Measurements from ENCODE around the gene FOXG1. TPM values are rescaled to one million over a fixed set of nuclear protein-coding genes. Genes with fewer than 3 reads are reported as not detected.
A peak's percentile ranks its signal among the peaks of the same experiment; 100 is the strongest.

The FOXG1 gene
- total and polyA plus RNA-seq, 2 donors from 2014 or later, result not detected

- TF ChIP-seq, protein P1, sequence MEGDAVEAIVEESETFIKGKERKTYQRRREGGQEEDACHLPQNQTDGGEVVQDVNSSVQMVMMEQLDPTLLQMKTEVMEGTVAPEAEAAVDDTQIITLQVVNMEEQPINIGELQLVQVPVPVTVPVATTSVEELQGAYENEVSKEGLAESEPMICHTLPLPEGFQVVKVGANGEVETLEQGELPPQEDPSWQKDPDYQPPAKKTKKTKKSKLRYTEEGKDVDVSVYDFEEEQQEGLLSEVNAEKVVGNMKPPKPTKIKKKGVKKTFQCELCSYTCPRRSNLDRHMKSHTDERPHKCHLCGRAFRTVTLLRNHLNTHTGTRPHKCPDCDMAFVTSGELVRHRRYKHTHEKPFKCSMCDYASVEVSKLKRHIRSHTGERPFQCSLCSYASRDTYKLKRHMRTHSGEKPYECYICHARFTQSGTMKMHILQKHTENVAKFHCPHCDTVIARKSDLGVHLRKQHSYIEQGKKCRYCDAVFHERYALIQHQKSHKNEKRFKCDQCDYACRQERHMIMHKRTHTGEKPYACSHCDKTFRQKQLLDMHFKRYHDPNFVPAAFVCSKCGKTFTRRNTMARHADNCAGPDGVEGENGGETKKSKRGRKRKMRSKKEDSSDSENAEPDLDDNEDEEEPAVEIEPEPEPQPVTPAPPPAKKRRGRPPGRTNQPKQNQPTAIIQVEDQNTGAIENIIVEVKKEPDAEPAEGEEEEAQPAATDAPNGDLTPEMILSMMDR (IDR thresholded peaks at IDR 0.05; ENCODE audit: borderline replicate concordance, extremely low read depth, insufficient read depth), result no peak
- peaks cover 75% of the 10 kb centered on the region for H3K27me3 ChIP-seq (ENCODE audit: control insufficient read depth, insufficient read depth, low read length)
- H3K4me3 ChIP-seq (ENCODE audit: low read length in 3 of 3), result no peak overlapping the region
- no peaks in the 10 kb centered on the region for H3K36me3 ChIP-seq (ENCODE audit: control insufficient read depth in 2 of 3, insufficient read depth in 3 of 3, low read length in 3 of 3)
- no peaks in the 10 kb centered on the region for H3K9me3 ChIP-seq (ENCODE audit: control insufficient read depth in 2 of 3, insufficient read depth in 1 of 3, low read length in 3 of 3)
- FAIRE-seq (no peak), DNase-seq (peak in 1 of 5 donors; percentile 10)
- H3K27ac ChIP-seq (ENCODE audit: low read depth in 2 of 2, low read length in 2 of 2), result no peak overlapping the region
- H3K4me1 ChIP-seq (ENCODE audit: control insufficient read depth in 2 of 3, insufficient read depth in 2 of 3, low read depth in 1 of 3, low read length in 3 of 3), result no peaks in the 10 kb centered on the region
- H3K9ac ChIP-seq (ENCODE audit: low read length in 3 of 3), result no peak overlapping the region
- intact Hi-C loops (cut with DNase I), result no loop called here
Measured at GRCh38 chr14:28782301-28782700, 15.7 kb downstream of the FOXG1 start.

- peaks cover 62% of the 10 kb centered on the region for H3K27me3 ChIP-seq (ENCODE audit: control insufficient read depth, insufficient read depth, low read length)
- DNase-seq (peak in 1 of 5 donors; percentile 10), FAIRE-seq (no peak)
Measured at GRCh38 chr14:28783664-28784063, 17.1 kb downstream of the FOXG1 start.

DNA sequence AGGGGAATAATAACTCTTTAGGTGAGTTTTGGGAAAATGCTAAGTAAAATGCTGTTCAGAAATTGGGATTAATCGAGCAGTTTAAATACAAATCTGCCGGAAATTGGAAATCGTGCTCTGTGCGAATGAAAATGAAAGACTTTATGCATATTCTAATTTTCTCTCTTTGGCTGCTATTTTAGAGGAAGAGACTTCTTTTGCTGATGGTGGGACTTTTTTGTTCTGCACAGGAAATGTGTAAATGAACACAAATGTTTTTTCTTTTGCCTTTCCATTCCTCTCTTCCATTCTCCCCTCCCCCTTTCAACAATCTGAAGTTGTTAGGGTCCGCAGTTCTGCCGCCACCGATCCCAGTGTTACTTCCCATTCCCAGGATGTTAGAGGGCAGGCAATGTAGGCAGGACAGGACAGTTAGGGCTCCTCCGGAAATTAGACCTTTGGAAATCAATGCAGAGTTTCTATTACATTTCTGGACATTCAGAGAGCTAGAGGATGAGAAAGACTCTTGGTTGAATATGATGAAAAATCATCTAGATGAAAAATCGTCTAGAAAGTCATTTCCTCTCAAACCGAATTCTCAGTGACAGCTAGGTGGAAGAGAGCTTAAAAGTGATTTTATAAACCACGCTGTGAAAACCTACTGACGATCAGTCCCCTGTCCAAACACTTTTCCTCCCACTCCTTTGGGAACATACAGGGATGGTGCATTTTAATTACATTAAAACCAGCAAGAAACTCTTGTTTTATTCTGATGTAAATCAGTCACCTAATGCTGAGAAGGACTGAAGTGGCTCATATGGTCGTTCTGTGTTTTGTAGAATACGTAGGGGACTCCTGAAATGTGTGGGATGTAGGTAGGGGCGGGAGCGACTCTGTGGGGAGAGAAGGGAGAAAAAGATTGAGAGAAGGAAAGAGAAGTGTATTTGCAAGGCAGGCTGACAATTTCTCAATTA, 17.8 kb downstream of the FOXG1 start:
- no peak overlapping the region for H3K4me3 ChIP-seq (ENCODE audit: low read length in 3 of 3)
- no peak for FAIRE-seq
- TF ChIP-seq, protein P1 (IDR thresholded peaks at IDR 0.05; ENCODE audit: borderline replicate concordance, extremely low read depth, insufficient read depth), result no peak
- H3K4me1 ChIP-seq (ENCODE audit: control insufficient read depth in 2 of 3, insufficient read depth in 2 of 3, low read depth in 1 of 3, low read length in 3 of 3), result no peaks in the 10 kb centered on the region
- intact Hi-C loops (cut with DNase I), result no loop called here
- no peaks in the 10 kb centered on the region for H3K36me3 ChIP-seq (ENCODE audit: control insufficient read depth in 2 of 3, insufficient read depth in 3 of 3, low read length in 3 of 3)
- DNase-seq, result peak in 1 of 5 donors; percentile 36
- H3K9me3 ChIP-seq (ENCODE audit: control insufficient read depth in 2 of 3, insufficient read depth in 1 of 3, low read length in 3 of 3), result no peaks in the 10 kb centered on the region
- no peak overlapping the region for H3K9ac ChIP-seq (ENCODE audit: low read length in 3 of 3)
- no peak overlapping the region for H3K27ac ChIP-seq (ENCODE audit: low read depth in 2 of 2, low read length in 2 of 2)
- H3K27me3 ChIP-seq (ENCODE audit: control insufficient read depth, insufficient read depth, low read length), result peaks cover 58% of the 10 kb centered on the region

More at GRCh38 chr14:28783664-28784063, 17.1 kb downstream of the FOXG1 start:
- TF ChIP-seq, protein P1 (IDR thresholded peaks at IDR 0.05; ENCODE audit: borderline replicate concordance, extremely low read depth, insufficient read depth), result no peak
- intact Hi-C loops (cut with DNase I), result no loop called here
- Histone ChIP-seq H3K9ac (ENCODE audit: low read length in 3 of 3) (no peak overlapping the region), H3K36me3 (ENCODE audit: control insufficient read depth in 2 of 3, insufficient read depth in 3 of 3, low read length in 3 of 3) (no peaks in the 10 kb centered on the region), H3K4me3 (ENCODE audit: low read length in 3 of 3) (no peak overlapping the region), H3K27ac (ENCODE audit: low read depth in 2 of 2, low read length in 2 of 2) (no peak overlapping the region), H3K4me1 (ENCODE audit: control insufficient read depth in 2 of 3, insufficient read depth in 2 of 3, low read depth in 1 of 3, low read length in 3 of 3) (no peaks in the 10 kb centered on the region), H3K9me3 (ENCODE audit: control insufficient read depth in 2 of 3, insufficient read depth in 1 of 3, low read length in 3 of 3) (no peaks in the 10 kb centered on the region)
